Transverse colon (tissue), 4 donors: ENCODE results near the gene SUPT5H. TPM values are rescaled to one million over a fixed set of nuclear protein-coding genes. Genes with fewer than 3 reads are reported as not detected.

Experiments used
- DNase-seq: peaks from one replicate; pipeline ENCODE4 v3.0.0-alpha.2; 2019
- H3K27ac ChIP-seq, 4 donors: fragments of 200-600 bp; sonication (generic); 2 replicates each; pipeline ENCODE4 v1.5.1; 2016 to 2018; ENCODE audit warnings: inconsistent platforms in 4 of 4
- H3K27me3 ChIP-seq: fragments of 200-600 bp; sonication (generic); 2 replicates; pipeline ENCODE4 v1.5.1; 2017; ENCODE audit warnings: inconsistent platforms
- H3K36me3 ChIP-seq, 4 donors: fragments of 200-600 bp; sonication (generic); 2 replicates each; pipeline ENCODE4 v1.5.1; 2017 to 2019; ENCODE audit warnings: inconsistent platforms in 4 of 4
- H3K4me1 ChIP-seq, 4 donors: fragments of 200-600 bp; sonication (generic); 2 replicates each; pipeline ENCODE4 v1.5.1; 2017 to 2020; ENCODE audit warnings: inconsistent platforms in 4 of 4
- H3K4me3 ChIP-seq, 4 donors: fragments of 200-600 bp; sonication (generic); 1 replicate in 1 of 4; 2 replicates in 3 of 4; pipeline versions ENCODE4 v1.5.1 to v1.6.1; 2017 to 2019; ENCODE audit warnings: inconsistent platforms in 4 of 4
- H3K9me3 ChIP-seq, 2 donors: fragments of 200-600 bp; sonication (generic); 2 replicates each; pipeline ENCODE4 v1.5.1; 2017 to 2019; ENCODE audit warnings: inconsistent platforms in 2 of 2
- CTCF ChIP-seq, 5 experiments: fragments of 200-600 bp in 3 of 5; fragments of 450-650 bp in 2 of 5; sonication (generic) in 3 of 5; IDR thresholded peaks; 1 replicate in 2 of 5; 2 replicates in 3 of 5; pipeline ENCODE4 v1.5.1; 2016 to 2017; ENCODE audit warnings: antibody characterized with exemption in 5 of 5, inconsistent platforms in 3 of 5, mild to moderate bottlenecking in 2 of 5, moderate library complexity in 1 of 5
- EP300 ChIP-seq: sonication (generic); formaldehyde crosslinking; IDR thresholded peaks from one replicate; pipeline ENCODE4 v1.6.1; 2017; ENCODE audit warnings: antibody characterized with exemption, low read depth
- POLR2A ChIP-seq: fragments of 450-650 bp; IDR thresholded peaks from one replicate; pipeline ENCODE4 v1.6.1; 2016; ENCODE audit warnings: antibody characterized with exemption, mild to moderate bottlenecking, moderate library complexity
- POLR2AphosphoS5 ChIP-seq, 3 donors: sonication (generic); formaldehyde crosslinking; IDR thresholded peaks; one replicate each; pipeline ENCODE4 v1.6.1; 2016; ENCODE audit warnings: antibody characterized with exemption in 3 of 3
- WGBS, 2 donors: methylation state at CpG; one replicate each; pipeline ENCODE4 v1.1.5; 2018; ENCODE audit warnings: low coverage in 1 of 2; 5-methylcytosine and 5-hydroxymethylcytosine counted together
- in situ Hi-C, 4 donors: fragments of 200-750 bp; cut with MboI; loops; one replicate each; pipeline versions ENCODE4 v1.15.0 to v1.15.1; 2017; ENCODE audit warnings: low sequenced_read_pairs in 3 of 4, low pct_ligation_motif_present in 1 of 4, low pct_unique_long_range_greater_than_20kb in 1 of 4
- intact Hi-C: fragments of 100-400 bp; cut with DNase I; formaldehyde crosslinking; loops from one replicate; pipeline ENCODE4 v1.15.1; 2023; ENCODE audit warnings: low total_unique reads
- total RNA-seq, 4 donors: library from RNA; depleted of rRNA; stranded (reverse); fragments of >200 nt; gene quantifications; one replicate each; pipeline ENCODE4 v1.1.0, GENCODE V29; 2016

SUPT5H gene
- total RNA-seq, 4 donors from 2014 or later, result 97.1 to 161 (median 125) TPM

DNA sequence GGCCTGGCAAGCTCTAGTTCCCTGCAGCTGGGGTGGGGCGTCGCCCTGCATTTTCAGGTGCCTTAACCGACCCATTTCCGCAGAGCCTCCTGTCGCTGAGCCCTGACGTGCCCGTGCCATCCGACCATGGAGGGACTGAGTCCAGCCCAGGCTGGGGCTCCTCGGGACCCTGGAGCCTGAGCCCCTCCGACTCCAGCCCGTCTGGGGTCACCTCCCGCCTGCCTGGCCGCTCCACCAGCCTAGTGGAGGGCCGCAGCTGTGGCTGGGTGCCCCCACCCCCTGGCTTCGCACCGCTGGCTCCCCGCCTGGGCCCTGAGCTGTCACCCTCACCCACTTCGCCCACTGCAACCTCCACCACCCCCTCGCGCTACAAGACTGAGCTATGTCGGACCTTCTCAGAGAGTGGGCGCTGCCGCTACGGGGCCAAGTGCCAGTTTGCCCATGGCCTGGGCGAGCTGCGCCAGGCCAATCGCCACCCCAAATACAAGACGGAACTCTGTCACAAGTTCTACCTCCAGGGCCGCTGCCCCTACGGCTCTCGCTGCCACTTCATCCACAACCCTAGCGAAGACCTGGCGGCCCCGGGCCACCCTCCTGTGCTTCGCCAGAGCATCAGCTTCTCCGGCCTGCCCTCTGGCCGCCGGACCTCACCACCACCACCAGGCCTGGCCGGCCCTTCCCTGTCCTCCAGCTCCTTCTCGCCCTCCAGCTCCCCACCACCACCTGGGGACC is 37.6 kb upstream of the SUPT5H start:
- Histone ChIP-seq H3K4me1 (peaks cover 21 to 51% (median 49%) of the 10 kb centered on the region in 4 donors), H3K36me3 (peaks cover 0 to 14% (median 8%) of the 10 kb centered on the region in 4 donors), H3K4me3 (peak overlapping the region; percentile 66 to 86 (median 84)), H3K27me3 (peaks cover 2% of the 10 kb centered on the region), H3K9me3 (no peaks in the 10 kb centered on the region), H3K27ac (peak overlapping the region; percentile 98 to 100 (median 99))
- peak; percentile 82 for DNase-seq
- in situ Hi-C loops (no loop called here), intact Hi-C loops (no loop called here)
- WGBS, 2 donors, result 1 to 2% methylated on average over 13 to 27 of the region's 40 CpGs
- TF ChIP-seq POLR2A, result peak; percentile 57
- TF ChIP-seq EP300, result no peak
- peak; percentile 77 to 99 (median 90) for TF ChIP-seq POLR2AphosphoS5 (IDR thresholded peaks at IDR 0.05)
- peak in 1 of 5 experiments; percentile 18 for TF ChIP-seq CTCF (IDR thresholded peaks at IDR 0.05)

- 0 to 13% methylated on average over 2 to 16 of the region's 20 CpGs for WGBS, 2 donors
- H3K36me3 ChIP-seq, result peaks cover 0 to 14% (median 8%) of the 10 kb centered on the region in 4 donors
- intact Hi-C loops (no loop called here), in situ Hi-C loops (no loop called here)
- no peaks in the 10 kb centered on the region for H3K9me3 ChIP-seq
- TF ChIP-seq POLR2A (peak; percentile 29), POLR2AphosphoS5 (IDR thresholded peaks at IDR 0.05) (peak; percentile 62 to 86 (median 84)), CTCF (IDR thresholded peaks at IDR 0.05) (no peak), EP300 (peak; percentile 21)
- peak overlapping the region; percentile 66 to 86 (median 84) for H3K4me3 ChIP-seq
- peaks cover 21 to 51% (median 49%) of the 10 kb centered on the region in 4 donors for H3K4me1 ChIP-seq
- DNase-seq, result peak; percentile 61
- H3K27ac ChIP-seq, result peak overlapping the region; percentile 98 to 100 (median 99)
- H3K27me3 ChIP-seq, result peaks cover 9% of the 10 kb centered on the region
Measured at GRCh38 chr19:39408392-39409207, 36.8 kb upstream of the SUPT5H start.

DNA sequence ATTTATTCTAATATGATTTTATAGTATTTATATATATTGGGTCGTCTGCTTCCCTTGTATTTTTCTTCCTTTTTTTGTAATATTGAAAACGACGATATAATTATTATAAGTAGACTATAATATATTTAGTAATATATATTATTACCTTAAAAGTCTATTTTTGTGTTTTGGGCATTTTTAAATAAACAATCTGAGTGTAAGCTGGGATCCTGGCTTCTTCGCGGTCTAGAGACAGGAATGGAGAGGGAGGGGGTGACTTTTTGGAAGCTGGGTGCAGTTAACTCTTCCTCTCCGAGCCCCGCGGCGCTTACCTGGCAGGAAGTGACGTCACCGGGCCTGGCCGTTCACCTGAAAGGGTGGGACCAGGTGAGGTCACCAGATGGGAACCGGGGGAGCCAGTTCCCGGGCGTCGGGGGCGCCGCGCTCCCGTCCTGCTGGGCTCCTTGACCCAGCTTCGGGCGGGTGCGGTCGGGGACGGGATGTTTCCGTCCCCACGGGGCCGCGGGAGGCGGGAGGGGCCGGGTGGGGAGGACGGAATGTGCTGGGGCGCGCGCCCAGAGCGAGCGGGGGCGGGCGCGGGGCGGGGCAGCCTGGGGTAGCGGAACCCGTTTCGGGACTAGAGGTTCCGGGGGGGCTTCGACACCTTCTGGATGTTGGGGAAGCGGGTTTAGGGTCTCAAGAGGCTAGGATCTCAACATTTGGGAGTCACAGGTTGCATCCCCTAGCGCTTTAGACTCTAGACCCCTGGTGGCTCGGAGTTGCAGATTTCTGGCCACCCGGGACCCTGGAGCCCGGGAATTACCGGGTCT is 36.0 kb upstream of the SUPT5H start:
- intact Hi-C loops, result no loop called here
- WGBS, 2 donors, result 0 to 1% methylated on average over 11 to 43 of the region's 52 CpGs

More for the DNA sequence above, 36.0 kb upstream of the SUPT5H start:
- H3K9me3 ChIP-seq, result no peaks in the 10 kb centered on the region
- H3K36me3 ChIP-seq, result peaks cover 0 to 14% (median 8%) of the 10 kb centered on the region in 4 donors
- H3K4me3 ChIP-seq, result peak overlapping the region; percentile 66 to 86 (median 84)
- peaks cover 17 to 52% (median 50%) of the 10 kb centered on the region in 4 donors for H3K4me1 ChIP-seq
- peak; percentile 96 for DNase-seq
- in situ Hi-C loops, result no loop called here
- TF ChIP-seq POLR2A (peak; percentile 85), EP300 (peak; percentile 100), CTCF (IDR thresholded peaks at IDR 0.05) (peak in 1 of 5 experiments; percentile 37), POLR2AphosphoS5 (IDR thresholded peaks at IDR 0.05) (peak; percentile 97 to 99 (median 98))
- H3K27me3 ChIP-seq, result peaks cover 17% of the 10 kb centered on the region
- H3K27ac ChIP-seq, result peak overlapping the region; percentile 98 to 100 (median 99)
